HepG2 (cell line): ENCODE data around the gene ETS2. TPM values are rescaled to one million over a fixed set of nuclear protein-coding genes. Genes with fewer than 3 reads are reported as not detected.

Experiments used
- ATAD3A ChIP-seq: sonication (generic); formaldehyde crosslinking; IDR thresholded peaks from 2 replicates; pipeline ENCODE4 v1.4.0; 2020; ENCODE audit warnings: missing genetic modification reagents
- EED ChIP-seq: sonication (generic); formaldehyde crosslinking; IDR thresholded peaks from 2 replicates; pipeline ENCODE4 v1.5.0; 2020; ENCODE audit warnings: mild to moderate bottlenecking, missing genetic modification reagents
- MED8 ChIP-seq: sonication (generic); formaldehyde crosslinking; IDR thresholded peaks from 2 replicates; pipeline ENCODE4 v1.8.1; 2023; ENCODE audit warnings: mild to moderate bottlenecking, missing genetic modification reagents; ENCODE audit not compliant: insufficient replicate concordance
- PLSCR1 ChIP-seq: sonication (generic); formaldehyde crosslinking; IDR thresholded peaks from 2 replicates; pipeline ENCODE4 v1.5.0; 2020; ENCODE audit warnings: missing genetic modification reagents, mild to moderate bottlenecking, borderline replicate concordance
- SNAPC4 ChIP-seq: sonication (generic); formaldehyde crosslinking; IDR thresholded peaks from 2 replicates; pipeline ENCODE4 v1.4.0; 2020; ENCODE audit warnings: mild to moderate bottlenecking, missing genetic modification reagents
- polyA plus RNA-seq, 8 experiments: library from polyadenylated mRNA; depleted of rRNA in 3 of 8; stranded (reverse) in 7 of 8; unstranded in 1 of 8; fragments of >200 nt; fragmentation: Illumina TruSeq in 4 of 8; extraction: Trizol in 4 of 8; gene quantifications; 2 replicates each; pipeline versions ENCODE4 v1.2.1 to v1.2.3, GENCODE V29; 2011 to 2016; ENCODE audit warnings: low read depth in 4 of 8, missing spikeins in 1 of 8, mixed read lengths in 1 of 8; ENCODE audit not compliant: insufficient read depth in 1 of 8
- total RNA-seq, 5 experiments: library from RNA; depleted of rRNA; stranded (reverse); fragments of >200 nt; fragmentation: Illumina TruSeq; extraction: Trizol; gene quantifications; 2 replicates each; pipeline ENCODE4 v1.2.3, GENCODE V29; 2016; ENCODE audit warnings: low read depth in 1 of 5
- TF ChIP-seq, protein P1 (sequence below): sonication (generic); formaldehyde crosslinking; IDR thresholded peaks from 2 replicates; pipeline ENCODE4 v1.5.0; 2020; ENCODE audit warnings: mild to moderate bottlenecking, missing genetic modification reagents, borderline replicate concordance
- TF ChIP-seq, protein P2 (sequence below): sonication (generic); formaldehyde crosslinking; IDR thresholded peaks from 2 replicates; pipeline ENCODE4 v1.8.0; 2023; ENCODE audit warnings: mild to moderate bottlenecking, missing genetic modification reagents
- TF ChIP-seq, protein P3 (sequence below): conservative IDR thresholded peaks from 2 replicates; pipeline ENCODE4 v1.6.1; 2018; ENCODE audit warnings: missing genetic modification reagents
- TF ChIP-seq, protein P4 (sequence below): sonication (generic); formaldehyde crosslinking; IDR thresholded peaks from 2 replicates; pipeline ENCODE4 v1.4.0; 2020; ENCODE audit warnings: missing genetic modification reagents, borderline replicate concordance

The ETS2 gene
- total and polyA plus RNA-seq, 2 of the 13 experiments (the other 11 are each of a cell fraction or from before 2014, with no cell fraction given), result 24.6 to 64.4 TPM

DNA sequence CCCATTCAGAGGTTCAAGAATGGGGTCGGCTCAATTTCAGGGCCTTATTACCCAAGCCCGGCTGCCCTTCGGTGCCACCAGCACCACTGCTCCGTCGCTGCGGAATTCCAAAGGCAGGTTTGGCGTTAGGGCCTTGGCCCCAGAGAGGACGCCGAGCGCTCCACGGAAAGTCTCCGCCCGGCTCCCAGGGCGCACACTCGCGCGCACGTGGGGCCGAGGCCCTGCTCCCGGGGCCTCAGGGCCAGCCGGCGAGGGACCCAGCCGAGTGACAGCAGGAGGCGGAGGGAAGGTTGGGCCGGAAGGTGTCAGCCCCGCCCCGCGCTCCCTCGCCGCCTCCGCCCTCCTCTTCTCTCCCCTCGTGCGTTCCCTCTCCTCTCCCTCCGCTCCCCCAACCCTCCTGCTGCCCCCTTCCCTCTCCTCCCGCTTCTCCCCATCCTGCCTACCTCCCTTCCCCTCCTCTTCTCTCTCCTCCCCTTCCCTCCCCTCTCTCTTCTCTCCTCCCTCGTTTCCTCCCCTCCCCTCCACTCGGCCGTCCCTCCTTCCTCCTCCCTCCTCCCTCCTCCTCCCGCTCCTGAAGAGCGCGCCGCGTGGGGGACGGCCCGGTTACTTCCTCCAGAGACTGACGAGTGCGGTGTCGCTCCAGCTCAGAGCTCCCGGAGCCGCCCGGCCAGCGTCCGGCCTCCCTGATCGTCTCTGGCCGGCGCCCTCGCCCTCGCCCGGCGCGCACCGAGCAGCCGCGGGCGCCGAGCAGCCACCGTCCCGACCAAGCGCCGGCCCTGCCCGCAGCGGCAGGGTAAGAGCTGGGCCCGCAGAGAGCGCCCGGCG, at the start of gene ETS2 (continued):
- TF ChIP-seq, protein P1, sequence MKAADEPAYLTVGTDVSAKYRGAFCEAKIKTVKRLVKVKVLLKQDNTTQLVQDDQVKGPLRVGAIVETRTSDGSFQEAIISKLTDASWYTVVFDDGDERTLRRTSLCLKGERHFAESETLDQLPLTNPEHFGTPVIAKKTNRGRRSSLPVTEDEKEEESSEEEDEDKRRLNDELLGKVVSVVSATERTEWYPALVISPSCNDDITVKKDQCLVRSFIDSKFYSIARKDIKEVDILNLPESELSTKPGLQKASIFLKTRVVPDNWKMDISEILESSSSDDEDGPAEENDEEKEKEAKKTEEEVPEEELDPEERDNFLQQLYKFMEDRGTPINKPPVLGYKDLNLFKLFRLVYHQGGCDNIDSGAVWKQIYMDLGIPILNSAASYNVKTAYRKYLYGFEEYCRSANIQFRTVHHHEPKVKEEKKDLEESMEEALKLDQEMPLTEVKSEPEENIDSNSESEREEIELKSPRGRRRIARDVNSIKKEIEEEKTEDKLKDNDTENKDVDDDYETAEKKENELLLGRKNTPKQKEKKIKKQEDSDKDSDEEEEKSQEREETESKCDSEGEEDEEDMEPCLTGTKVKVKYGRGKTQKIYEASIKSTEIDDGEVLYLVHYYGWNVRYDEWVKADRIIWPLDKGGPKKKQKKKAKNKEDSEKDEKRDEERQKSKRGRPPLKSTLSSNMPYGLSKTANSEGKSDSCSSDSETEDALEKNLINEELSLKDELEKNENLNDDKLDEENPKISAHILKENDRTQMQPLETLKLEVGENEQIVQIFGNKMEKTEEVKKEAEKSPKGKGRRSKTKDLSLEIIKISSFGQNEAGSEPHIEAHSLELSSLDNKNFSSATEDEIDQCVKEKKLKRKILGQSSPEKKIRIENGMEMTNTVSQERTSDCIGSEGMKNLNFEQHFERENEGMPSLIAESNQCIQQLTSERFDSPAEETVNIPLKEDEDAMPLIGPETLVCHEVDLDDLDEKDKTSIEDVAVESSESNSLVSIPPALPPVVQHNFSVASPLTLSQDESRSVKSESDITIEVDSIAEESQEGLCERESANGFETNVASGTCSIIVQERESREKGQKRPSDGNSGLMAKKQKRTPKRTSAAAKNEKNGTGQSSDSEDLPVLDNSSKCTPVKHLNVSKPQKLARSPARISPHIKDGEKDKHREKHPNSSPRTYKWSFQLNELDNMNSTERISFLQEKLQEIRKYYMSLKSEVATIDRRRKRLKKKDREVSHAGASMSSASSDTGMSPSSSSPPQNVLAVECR, result peak; percentile 91
- TF ChIP-seq MED8 (CRISPR knock-in tag) (no peak), SNAPC4 (no peak; the same call in 1 of the 2 replicates), PLSCR1 (CRISPR knock-in tag) (peak; percentile 89; the same call in 1 of the 2 replicates), EED (CRISPR knock-in tag) (no peak; the same call in none of the 2 replicates), ATAD3A (CRISPR knock-in tag) (0 out of 2 replicates have a peak, but pooled peaks have one; percentile 45)
- TF ChIP-seq, protein P2, sequence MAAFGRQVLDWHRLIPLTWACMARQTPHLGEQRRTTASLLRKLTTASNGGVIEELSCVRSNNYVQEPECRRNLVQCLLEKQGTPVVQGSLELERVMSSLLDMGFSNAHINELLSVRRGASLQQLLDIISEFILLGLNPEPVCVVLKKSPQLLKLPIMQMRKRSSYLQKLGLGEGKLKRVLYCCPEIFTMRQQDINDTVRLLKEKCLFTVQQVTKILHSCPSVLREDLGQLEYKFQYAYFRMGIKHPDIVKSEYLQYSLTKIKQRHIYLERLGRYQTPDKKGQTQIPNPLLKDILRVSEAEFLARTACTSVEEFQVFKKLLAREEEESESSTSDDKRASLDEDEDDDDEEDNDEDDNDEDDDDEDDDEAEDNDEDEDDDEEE, result peak; percentile 56; the same call in 1 of the 2 replicates
- TF ChIP-seq, protein P3, sequence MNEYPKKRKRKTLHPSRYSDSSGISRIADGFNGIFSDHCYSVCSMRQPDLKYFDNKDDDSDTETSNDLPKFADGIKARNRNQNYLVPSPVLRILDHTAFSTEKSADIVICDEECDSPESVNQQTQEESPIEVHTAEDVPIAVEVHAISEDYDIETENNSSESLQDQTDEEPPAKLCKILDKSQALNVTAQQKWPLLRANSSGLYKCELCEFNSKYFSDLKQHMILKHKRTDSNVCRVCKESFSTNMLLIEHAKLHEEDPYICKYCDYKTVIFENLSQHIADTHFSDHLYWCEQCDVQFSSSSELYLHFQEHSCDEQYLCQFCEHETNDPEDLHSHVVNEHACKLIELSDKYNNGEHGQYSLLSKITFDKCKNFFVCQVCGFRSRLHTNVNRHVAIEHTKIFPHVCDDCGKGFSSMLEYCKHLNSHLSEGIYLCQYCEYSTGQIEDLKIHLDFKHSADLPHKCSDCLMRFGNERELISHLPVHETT (CRISPR knock-in tag), result no peak
- TF ChIP-seq, protein P4, sequence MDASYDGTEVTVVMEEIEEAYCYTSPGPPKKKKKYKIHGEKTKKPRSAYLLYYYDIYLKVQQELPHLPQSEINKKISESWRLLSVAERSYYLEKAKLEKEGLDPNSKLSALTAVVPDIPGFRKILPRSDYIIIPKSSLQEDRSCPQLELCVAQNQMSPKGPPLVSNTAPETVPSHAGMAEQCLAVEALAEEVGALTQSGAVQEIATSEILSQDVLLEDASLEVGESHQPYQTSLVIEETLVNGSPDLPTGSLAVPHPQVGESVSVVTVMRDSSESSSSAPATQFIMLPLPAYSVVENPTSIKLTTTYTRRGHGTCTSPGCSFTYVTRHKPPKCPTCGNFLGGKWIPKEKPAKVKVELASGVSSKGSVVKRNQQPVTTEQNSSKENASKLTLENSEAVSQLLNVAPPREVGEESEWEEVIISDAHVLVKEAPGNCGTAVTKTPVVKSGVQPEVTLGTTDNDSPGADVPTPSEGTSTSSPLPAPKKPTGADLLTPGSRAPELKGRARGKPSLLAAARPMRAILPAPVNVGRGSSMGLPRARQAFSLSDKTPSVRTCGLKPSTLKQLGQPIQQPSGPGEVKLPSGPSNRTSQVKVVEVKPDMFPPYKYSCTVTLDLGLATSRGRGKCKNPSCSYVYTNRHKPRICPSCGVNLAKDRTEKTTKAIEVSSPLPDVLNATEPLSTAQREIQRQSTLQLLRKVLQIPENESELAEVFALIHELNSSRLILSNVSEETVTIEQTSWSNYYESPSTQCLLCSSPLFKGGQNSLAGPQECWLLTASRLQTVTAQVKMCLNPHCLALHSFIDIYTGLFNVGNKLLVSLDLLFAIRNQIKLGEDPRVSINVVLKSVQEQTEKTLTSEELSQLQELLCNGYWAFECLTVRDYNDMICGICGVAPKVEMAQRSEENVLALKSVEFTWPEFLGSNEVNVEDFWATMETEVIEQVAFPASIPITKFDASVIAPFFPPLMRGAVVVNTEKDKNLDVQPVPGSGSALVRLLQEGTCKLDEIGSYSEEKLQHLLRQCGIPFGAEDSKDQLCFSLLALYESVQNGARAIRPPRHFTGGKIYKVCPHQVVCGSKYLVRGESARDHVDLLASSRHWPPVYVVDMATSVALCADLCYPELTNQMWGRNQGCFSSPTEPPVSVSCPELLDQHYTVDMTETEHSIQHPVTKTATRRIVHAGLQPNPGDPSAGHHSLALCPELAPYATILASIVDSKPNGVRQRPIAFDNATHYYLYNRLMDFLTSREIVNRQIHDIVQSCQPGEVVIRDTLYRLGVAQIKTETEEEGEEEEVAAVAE (CRISPR knock-in tag), result peak; percentile 77
